Measurements from ENCODE around the gene ATXN3. TPM values are rescaled to one million over a fixed set of nuclear protein-coding genes. Genes with fewer than 3 reads are reported as not detected.

Gene ATXN3
- total and polyA plus RNA-seq, 2 of the 13 experiments (the other 11 are each of a cell fraction or from before 2014, with no cell fraction given) = 14.9 to 17.3 TPM

GRCh38 chr14:92106143-92106926 lies at the start of gene ATXN3 (continued):
- no peak for TF ChIP-seq PCBP1 (IDR thresholded peaks at IDR 0.05; ENCODE audit: borderline replicate concordance, low read depth, low read length)
- TF ChIP-seq FOXA1 (IDR thresholded peaks at IDR 0.05) = no peak
- TF ChIP-seq FOXA1 (CRISPR knock-in tag; IDR thresholded peaks at IDR 0.05) = peak; percentile 39; the same call in 1 of the 2 replicates
- no peak for TF ChIP-seq TEF (CRISPR knock-in tag; IDR thresholded peaks at IDR 0.05)
- no peak for TF ChIP-seq EED (CRISPR knock-in tag; IDR thresholded peaks at IDR 0.05)
- no peak for TF ChIP-seq GTF3A (CRISPR knock-in tag; conservative IDR thresholded peaks at IDR 0.05)
- no peak for TF ChIP-seq MYPOP (CRISPR knock-in tag; IDR thresholded peaks at IDR 0.05)
- no peak for TF ChIP-seq ZSCAN9 (CRISPR knock-in tag; IDR thresholded peaks at IDR 0.05; ENCODE audit: borderline replicate concordance)
- no peak for TF ChIP-seq FOXP4 (CRISPR knock-in tag; IDR thresholded peaks at IDR 0.05)
- 0 out of 2 replicates have a peak, but pooled peaks have one; percentile 39 for TF ChIP-seq ZNF850 (CRISPR knock-in tag; conservative IDR thresholded peaks at IDR 0.05)
- no peak for TF ChIP-seq ZNF260 (CRISPR knock-in tag; IDR thresholded peaks at IDR 0.05; ENCODE audit: borderline replicate concordance, low read depth)
- TF ChIP-seq THAP9 (CRISPR knock-in tag; IDR thresholded peaks at IDR 0.05; ENCODE audit: borderline replicate concordance) = no peak
- TF ChIP-seq ZMYM3 (CRISPR knock-in tag; IDR thresholded peaks at IDR 0.05) = no peak
- TF ChIP-seq YEATS4 (CRISPR knock-in tag; IDR thresholded peaks at IDR 0.05; ENCODE audit: borderline replicate concordance) = peak; percentile 62
- peak; percentile 52; the same call in 1 of the 2 replicates for TF ChIP-seq FOXK1 (CRISPR knock-in tag; IDR thresholded peaks at IDR 0.05; ENCODE audit: borderline replicate concordance, low read depth)
- TF ChIP-seq RXRA (CRISPR knock-in tag; IDR thresholded peaks at IDR 0.05) = peak; percentile 92

All from HepG2 (cell line).